Natural killer cell (primary cell): ENCODE results near the gene CNOT8. TPM values are rescaled to one million over a fixed set of nuclear protein-coding genes. Genes with fewer than 3 reads are reported as not detected.
A peak's percentile ranks its signal among the peaks of the same experiment; 100 is the strongest.

Experiments used
- ATAC-seq, 3 donors: fragments of 150-1000 bp in 2 of 3; fragments of 200-7000 bp in 1 of 3; cut with Tn5 transposase; 1 replicate in 1 of 3; 2 replicates in 2 of 3; pipeline ENCODE4 v1.10.0; 2021; ENCODE audit warnings: mild to moderate bottlenecking in 2 of 3, moderate library complexity in 2 of 3
- DNase-seq, 2 donors: peaks; one replicate each; pipeline versions ENCODE4 v3.0.0 to v3.0.0-alpha.2; 2013 to 2021; ENCODE audit warnings: mixed read lengths in 1 of 2
- H3K27ac ChIP-seq: one replicate; pipeline ENCODE4 v1.5.1; 2013; ENCODE audit warnings: mild to moderate bottlenecking, low read length
- H3K27me3 ChIP-seq: one replicate; pipeline ENCODE4 v1.6.1; 2013; ENCODE audit warnings: low read length; ENCODE audit not compliant: control insufficient read depth, insufficient read depth
- H3K36me3 ChIP-seq: one replicate; pipeline ENCODE4 v1.6.1; 2013; ENCODE audit warnings: low read length; ENCODE audit not compliant: control insufficient read depth, insufficient read depth
- H3K4me1 ChIP-seq: one replicate; pipeline ENCODE4 v1.6.1; 2013; ENCODE audit warnings: low read length; ENCODE audit not compliant: control insufficient read depth, insufficient read depth
- H3K4me3 ChIP-seq: one replicate; pipeline ENCODE4 v1.5.1; 2013; ENCODE audit warnings: low read length
- H3K9me3 ChIP-seq: one replicate; pipeline ENCODE4 v1.6.1; 2013; ENCODE audit warnings: low read length; ENCODE audit not compliant: control insufficient read depth, insufficient read depth
- H3K27ac Mint-ChIP-seq, 2 donors: one replicate each; pipeline ENCODE4 v1.8.0; 2022; ENCODE audit warnings: mild to moderate bottlenecking in 2 of 2, mixed read lengths in 2 of 2, moderate library complexity in 1 of 2
- H3K27me3 Mint-ChIP-seq, 2 donors: one replicate each; pipeline ENCODE4 v1.8.0; 2022; ENCODE audit warnings: low read depth in 2 of 2, mixed read lengths in 2 of 2
- H3K36me3 Mint-ChIP-seq: one replicate; pipeline ENCODE4 v1.8.0; 2022; ENCODE audit warnings: mixed read lengths
- H3K4me1 Mint-ChIP-seq, 2 donors: one replicate each; pipeline ENCODE4 v1.8.0; 2022; ENCODE audit warnings: mixed read lengths in 2 of 2
- H3K4me3 Mint-ChIP-seq: one replicate; pipeline ENCODE4 v1.8.0; 2022; ENCODE audit warnings: mild to moderate bottlenecking, moderate library complexity, mixed read lengths
- H3K9me3 Mint-ChIP-seq, 2 donors: one replicate each; pipeline ENCODE4 v1.8.0; 2022; ENCODE audit warnings: mixed read lengths in 2 of 2
- CTCF ChIP-seq: fragments of 200-600 bp; IDR thresholded peaks from one replicate; pipeline ENCODE4 v1.8.0; 2022; ENCODE audit warnings: antibody characterized with exemption
- WGBS: methylation state at CpG from one replicate; pipeline ENCODE4 v1.1.7; 2013; ENCODE audit warnings: missing lambda C conversion rate; ENCODE audit not compliant: insufficient coverage; 5-methylcytosine and 5-hydroxymethylcytosine counted together
- intact Hi-C: fragments of 100-400 bp; cut with micrococcal nuclease; formaldehyde crosslinking; loops from one replicate; pipeline ENCODE4 v1.14.2; 2022
- total RNA-seq, 4 donors: library from RNA; stranded (reverse); fragments of 120-200 nt in 1 of 4; gene quantifications; one replicate each; pipeline versions ENCODE4 v1.2.3 to v1.2.4, GENCODE V29; 2013 to 2022

CNOT8 gene
- total RNA-seq, 3 donors from 2014 or later (not counting 1 experiment from before 2014, with no cell fraction given) = 115 to 128 (median 124) TPM

GRCh38 chr5:154865466-154866184 lies 7.2 kb downstream of the CNOT8 start:
- Histone ChIP-seq H3K4me3 (no peak overlapping the region), H3K4me1 (peaks cover 6% of the 10 kb centered on the region), H3K27me3 (no peaks in the 10 kb centered on the region), H3K36me3 (peaks cover 31% of the 10 kb centered on the region), H3K27ac (no peak overlapping the region), H3K9me3 (no peaks in the 10 kb centered on the region)
- no peak for DNase-seq
- H3K36me3 Mint-ChIP-seq = peaks cover 2% of the 10 kb centered on the region
- peaks cover 35 to 46% of the 10 kb centered on the region in 2 donors for H3K4me1 Mint-ChIP-seq
- 82% methylated on average over 5 of the region's 5 CpGs for whole genome bisulfite sequencing
- H3K4me3 Mint-ChIP-seq = no peak overlapping the region
- no peaks in the 10 kb centered on the region for H3K27me3 Mint-ChIP-seq
- TF ChIP-seq CTCF = no peak
- H3K9me3 Mint-ChIP-seq = no peaks in the 10 kb centered on the region
- intact Hi-C loops = no loop called here
- H3K27ac Mint-ChIP-seq = peak overlapping the region in 1 of 2 donors; percentile 40
- ATAC-seq = no peak

- Mint-ChIP-seq H3K36me3 (peaks cover 11% of the 10 kb centered on the region), H3K4me1 (peaks cover 27 to 34% of the 10 kb centered on the region in 2 donors), H3K27ac (peak overlapping the region in 1 of 2 donors; percentile 10), H3K9me3 (no peaks in the 10 kb centered on the region), H3K27me3 (no peaks in the 10 kb centered on the region), H3K4me3 (no peak overlapping the region)
- intact Hi-C loops = no loop called here
- H3K4me1 ChIP-seq = peaks cover 6% of the 10 kb centered on the region
- no peaks in the 10 kb centered on the region for H3K27me3 ChIP-seq
- no peak overlapping the region for H3K27ac ChIP-seq
- no peak overlapping the region for H3K4me3 ChIP-seq
- ATAC-seq (no peak), DNase-seq (no peak)
- peaks cover 40% of the 10 kb centered on the region for H3K36me3 ChIP-seq
- TF ChIP-seq CTCF = no peak
- no peaks in the 10 kb centered on the region for H3K9me3 ChIP-seq
- WGBS = 94% methylated on average over 1 of the region's 2 CpGs
These were observed 8.4 kb downstream of the CNOT8 start for GRCh38 chr5:154866841-154867240.

- H3K36me3 ChIP-seq = peaks cover 55% of the 10 kb centered on the region
- H3K9me3 ChIP-seq = no peaks in the 10 kb centered on the region
- WGBS = 91% methylated on average over 5 of the region's 5 CpGs
- Mint-ChIP-seq H3K27ac (peak overlapping the region in 1 of 2 donors; percentile 38), H3K4me3 (no peak overlapping the region), H3K27me3 (no peaks in the 10 kb centered on the region), H3K36me3 (peaks cover 21% of the 10 kb centered on the region), H3K4me1 (peaks cover 10 to 17% of the 10 kb centered on the region in 2 donors), H3K9me3 (no peaks in the 10 kb centered on the region)
- intact Hi-C loops = no loop called here
- H3K4me1 ChIP-seq = no peaks in the 10 kb centered on the region
- ATAC-seq (no peak), DNase-seq (peak in 1 of 2 donors; percentile 42)
- H3K27me3 ChIP-seq = no peaks in the 10 kb centered on the region
- no peak overlapping the region for H3K27ac ChIP-seq
- TF ChIP-seq CTCF = no peak
- no peak overlapping the region for H3K4me3 ChIP-seq
These were observed 10.3 kb downstream of the CNOT8 start for GRCh38 chr5:154868702-154869101.

GRCh38 chr5:154871734-154872133 lies 13.3 kb downstream of the CNOT8 start:
- Histone ChIP-seq H3K4me3 (no peak overlapping the region), H3K36me3 (peaks cover 63% of the 10 kb centered on the region), H3K27me3 (no peaks in the 10 kb centered on the region), H3K27ac (no peak overlapping the region), H3K9me3 (no peaks in the 10 kb centered on the region), H3K4me1 (no peaks in the 10 kb centered on the region)
- H3K36me3 Mint-ChIP-seq = peaks cover 43% of the 10 kb centered on the region
- DNase-seq = no peak
- H3K27ac Mint-ChIP-seq = no peak overlapping the region
- intact Hi-C loops = no loop called here
- H3K4me1 Mint-ChIP-seq = peaks cover 5% of the 10 kb centered on the region in 2 donors
- TF ChIP-seq CTCF = no peak
- no peaks in the 10 kb centered on the region for H3K27me3 Mint-ChIP-seq
- ATAC-seq = no peak
- no peaks in the 10 kb centered on the region for H3K9me3 Mint-ChIP-seq
- 96% methylated on average over 3 of the region's 4 CpGs for WGBS
- no peak overlapping the region for H3K4me3 Mint-ChIP-seq
